OCI-LY7 (cell line): Measurements from ENCODE around the gene ST6GAL2. TPM values are rescaled to one million over a fixed set of nuclear protein-coding genes. Genes with fewer than 3 reads are reported as not detected.

Experiments used
- BruUV-seq: library from RNA; stranded (reverse); fragments of 400-500 nt; replicated peaks from 2 replicates; lab custom pipeline; 2021; lab: Mats Ljungman, UMichigan
- CTCF ChIA-PET: fragments of 300-600 bp; sonication (Branson Sonifier 250); formaldehyde crosslinking; loops from one replicate; lab custom pipeline; 2022; ENCODE audit warnings: antibody characterized with exemption; ENCODE audit not compliant: unreplicated experiment; lab: Charles Lee
- POLR2A ChIA-PET: fragments of 300-600 bp; sonication (Branson Sonifier 250); formaldehyde crosslinking; loops from one replicate; lab custom pipeline; 2022; ENCODE audit warnings: antibody characterized with exemption; lab: Charles Lee
- DNase-seq: peaks from one replicate; pipeline ENCODE4 v3.0.0-alpha.2; 2015; ENCODE audit warnings: low spot score
- H2AFZ ChIP-seq: fragments of 200-600 bp; sonication (generic), shearing (Covaris generic); 2 replicates; pipeline ENCODE4 v1.6.1; 2014; ENCODE audit warnings: mild to moderate bottlenecking, antibody characterized with exemption, low read length, moderate library complexity
- H3K27ac ChIP-seq: fragments of 200-600 bp; sonication (generic); 2 replicates; pipeline ENCODE4 v1.5.1; 2014; ENCODE audit warnings: mixed run types, low read depth, mild to moderate bottlenecking, moderate library complexity, low read length, inconsistent platforms; ENCODE audit not compliant: poor library complexity, severe bottlenecking
- H3K36me3 ChIP-seq: fragments of 200-600 bp; sonication (generic); 2 replicates; pipeline ENCODE4 v1.6.1; 2014; ENCODE audit warnings: mild to moderate bottlenecking, antibody characterized with exemption, low read length, moderate library complexity, mixed read lengths; ENCODE audit not compliant: insufficient read depth
- H3K4me1 ChIP-seq: fragments of 200-600 bp; sonication (generic); 2 replicates; pipeline ENCODE4 v1.5.1; 2014; ENCODE audit warnings: mild to moderate bottlenecking, low read length; ENCODE audit not compliant: insufficient read depth, poor library complexity, severe bottlenecking
- H3K4me2 ChIP-seq: fragments of 200-600 bp; sonication (generic); 2 replicates; pipeline ENCODE4 v1.6.1; 2014; ENCODE audit warnings: mild to moderate bottlenecking, low read length
- H3K4me3 ChIP-seq: fragments of 200-600 bp; sonication (generic); 2 replicates; pipeline ENCODE4 v1.5.1; 2014; ENCODE audit warnings: mild to moderate bottlenecking, low read depth, low read length; ENCODE audit not compliant: poor library complexity, severe bottlenecking
- H3K79me2 ChIP-seq: fragments of 200-600 bp; sonication (generic); 2 replicates; pipeline ENCODE4 v1.6.1; 2016; ENCODE audit warnings: low read depth, mild to moderate bottlenecking, low read length, moderate library complexity, mixed read lengths; ENCODE audit not compliant: insufficient read depth
- H3K9me2 ChIP-seq: fragments of 200-600 bp; sonication (generic); 2 replicates; pipeline ENCODE4 v1.6.1; 2016; ENCODE audit warnings: mild to moderate bottlenecking, low read length, mixed read lengths; ENCODE audit not compliant: insufficient read depth
- H3K9me3 ChIP-seq: fragments of 200-600 bp; sonication (generic); 2 replicates; pipeline ENCODE4 v1.6.1; 2014; ENCODE audit warnings: mild to moderate bottlenecking, mixed run types, low read length, mixed read lengths
- H4K20me1 ChIP-seq: fragments of 200-600 bp; sonication (generic); 2 replicates; pipeline ENCODE4 v1.6.1; 2014; ENCODE audit warnings: mild to moderate bottlenecking, antibody characterized with exemption, low read length, moderate library complexity, mixed read lengths; ENCODE audit not compliant: insufficient read depth
- CTCF ChIP-seq: fragments of 200-600 bp; sonication (generic); conservative IDR thresholded peaks from 2 replicates; pipeline ENCODE4 v1.5.1; 2014; ENCODE audit warnings: mild to moderate bottlenecking, antibody characterized with exemption, low read length, moderate library complexity, mixed read lengths
- EZH2phosphoT487 ChIP-seq: fragments of 200-600 bp; sonication (generic); IDR thresholded peaks from 2 replicates; pipeline ENCODE4 v1.6.1; 2018; ENCODE audit warnings: low read depth, borderline replicate concordance, mild to moderate bottlenecking, mixed run types, antibody characterized with exemption, low read length, moderate library complexity, mixed read lengths
- intact Hi-C: fragments of 100-400 bp; cut with micrococcal nuclease; formaldehyde crosslinking; loops from one replicate; pipeline ENCODE4 v1.10.0; 2022; ENCODE audit not compliant: unreplicated experiment
- total RNA-seq, 2 experiments: library from RNA; depleted of rRNA in 1 of 2; stranded (reverse); fragments of >200 nt in 1 of 2; shearing (Covaris generic) in 1 of 2; gene quantifications; 2 replicates each; pipeline ENCODE4 v1.2.3, GENCODE V29; 2014 to 2022

The ST6GAL2 gene
- total RNA-seq, 2 experiments from 2014 or later, result not detected

DNA sequence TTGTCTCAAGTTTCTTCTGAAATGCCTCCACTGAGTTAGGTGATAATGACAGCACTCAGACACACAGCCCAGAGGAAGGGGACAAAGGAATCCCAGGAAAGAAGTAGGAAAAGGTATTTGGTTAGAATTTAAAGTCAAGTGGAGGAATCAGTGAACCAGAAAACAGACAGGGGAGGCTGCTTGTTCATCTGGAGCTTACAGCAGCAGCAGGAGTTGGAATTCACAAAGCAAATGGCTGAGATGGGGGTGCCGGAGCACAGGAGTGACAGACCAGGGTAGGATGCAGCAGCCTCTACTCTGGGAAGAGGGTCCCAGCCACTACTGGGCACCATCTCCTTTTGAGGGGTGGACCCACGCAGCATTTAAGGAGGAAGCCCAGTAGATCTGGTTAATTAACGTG, 104.8 kb downstream of the ST6GAL2 start:
- H3K9me3 ChIP-seq, result no peaks in the 10 kb centered on the region
- CTCF ChIA-PET, result no interaction called here
- TF ChIP-seq EZH2phosphoT487 (no peak), CTCF (no peak)

GRCh38 chr2:106771811-106772210, 114.2 kb downstream of the ST6GAL2 start:
- no peaks in the 10 kb centered on the region for H3K9me2 ChIP-seq
- CTCF ChIA-PET, result no interaction called here
- no TSS peak for BruUV-seq
- DNase-seq, result no peak
- no peaks in the 10 kb centered on the region for H4K20me1 ChIP-seq
- no peaks in the 10 kb centered on the region for H3K36me3 ChIP-seq
- no peaks in the 10 kb centered on the region for H3K79me2 ChIP-seq
- intact Hi-C loops, result no loop called here
- H3K4me3 ChIP-seq, result no peak overlapping the region
- no peak for TF ChIP-seq EZH2phosphoT487
- TF ChIP-seq CTCF, result no peak
- H3K9me3 ChIP-seq, result no peaks in the 10 kb centered on the region
- no peak overlapping the region for H3K27ac ChIP-seq
- POLR2A ChIA-PET, result no interaction called here
- H2AFZ ChIP-seq, result no peak overlapping the region
- H3K4me2 ChIP-seq, result no peak overlapping the region
- no peaks in the 10 kb centered on the region for H3K4me1 ChIP-seq

More for the DNA sequence above, 104.8 kb downstream of the ST6GAL2 start:
- no peaks in the 10 kb centered on the region for H3K79me2 ChIP-seq
- POLR2A ChIA-PET, result no interaction called here
- intact Hi-C loops, result no loop called here
- no peaks in the 10 kb centered on the region for H3K9me2 ChIP-seq
- no peaks in the 10 kb centered on the region for H3K4me1 ChIP-seq
- DNase-seq, result no peak
- BruUV-seq, result no TSS peak
- no peak overlapping the region for H3K27ac ChIP-seq
- no peaks in the 10 kb centered on the region for H3K36me3 ChIP-seq
- no peak overlapping the region for H2AFZ ChIP-seq
- no peaks in the 10 kb centered on the region for H4K20me1 ChIP-seq
- H3K4me2 ChIP-seq, result no peak overlapping the region
- no peak overlapping the region for H3K4me3 ChIP-seq

GRCh38 chr2:106770986-106771385, 115.0 kb downstream of the ST6GAL2 start:
- Histone ChIP-seq H3K27ac (no peak overlapping the region), H4K20me1 (no peaks in the 10 kb centered on the region), H3K4me1 (no peaks in the 10 kb centered on the region), H3K79me2 (no peaks in the 10 kb centered on the region), H3K4me2 (no peak overlapping the region), H2AFZ (no peak overlapping the region), H3K36me3 (no peaks in the 10 kb centered on the region), H3K4me3 (no peak overlapping the region), H3K9me3 (no peaks in the 10 kb centered on the region), H3K9me2 (no peaks in the 10 kb centered on the region)
- no TSS peak for BruUV-seq
- ChIA-PET POLR2A (no interaction called here), CTCF (no interaction called here)
- no peak for DNase-seq
- TF ChIP-seq CTCF (no peak), EZH2phosphoT487 (no peak)
- intact Hi-C loops, result no loop called here
